ENCODE measurements around the gene ATXN7L1.

DNA sequence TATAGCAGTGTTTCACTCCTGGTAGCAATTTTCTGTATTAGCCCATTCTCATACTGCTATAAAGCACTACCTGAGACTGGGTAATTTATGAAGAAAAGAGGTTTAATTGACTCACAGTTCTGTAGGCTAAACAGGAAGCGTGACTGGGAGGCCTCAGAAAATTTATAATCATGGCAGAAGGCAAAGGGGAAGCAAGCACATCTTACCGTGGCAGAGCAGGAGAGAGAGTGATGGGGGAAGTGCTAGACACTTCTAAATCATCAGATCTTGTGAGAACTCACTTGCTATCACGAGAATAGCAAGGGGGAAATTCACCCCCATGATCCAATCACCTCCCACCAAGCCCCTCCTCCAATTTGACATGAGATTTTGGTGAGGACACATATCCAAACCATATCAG lies 163.5 kb downstream of the ATXN7L1 start:
- no peak for TF ChIP-seq POLR2A (IDR thresholded peaks at IDR 0.05)
- TF ChIP-seq, protein P1, sequence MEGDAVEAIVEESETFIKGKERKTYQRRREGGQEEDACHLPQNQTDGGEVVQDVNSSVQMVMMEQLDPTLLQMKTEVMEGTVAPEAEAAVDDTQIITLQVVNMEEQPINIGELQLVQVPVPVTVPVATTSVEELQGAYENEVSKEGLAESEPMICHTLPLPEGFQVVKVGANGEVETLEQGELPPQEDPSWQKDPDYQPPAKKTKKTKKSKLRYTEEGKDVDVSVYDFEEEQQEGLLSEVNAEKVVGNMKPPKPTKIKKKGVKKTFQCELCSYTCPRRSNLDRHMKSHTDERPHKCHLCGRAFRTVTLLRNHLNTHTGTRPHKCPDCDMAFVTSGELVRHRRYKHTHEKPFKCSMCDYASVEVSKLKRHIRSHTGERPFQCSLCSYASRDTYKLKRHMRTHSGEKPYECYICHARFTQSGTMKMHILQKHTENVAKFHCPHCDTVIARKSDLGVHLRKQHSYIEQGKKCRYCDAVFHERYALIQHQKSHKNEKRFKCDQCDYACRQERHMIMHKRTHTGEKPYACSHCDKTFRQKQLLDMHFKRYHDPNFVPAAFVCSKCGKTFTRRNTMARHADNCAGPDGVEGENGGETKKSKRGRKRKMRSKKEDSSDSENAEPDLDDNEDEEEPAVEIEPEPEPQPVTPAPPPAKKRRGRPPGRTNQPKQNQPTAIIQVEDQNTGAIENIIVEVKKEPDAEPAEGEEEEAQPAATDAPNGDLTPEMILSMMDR (IDR thresholded peaks at IDR 0.05): no peak
